Ammon's horn (tissue), 1 donor: Measurements from ENCODE around the gene ZRANB3.
"Not testable (repeated sequence)": the region's sequence is repeated elsewhere in the genome, so short reads cannot be mapped to it uniquely, and the experiment has no call there.

Experiments
- DNase-seq: peaks from one replicate; pipeline ENCODE4 v3.0.0-alpha.2; 2016; ENCODE audit warnings: low spot score

ZRANB3 gene

GRCh38 chr2:135335256-135335655 is 195.8 kb downstream of the ZRANB3 start:
- no peak for DNase-seq

- DNase-seq, result no peak
These were observed 203.9 kb downstream of the ZRANB3 start for GRCh38 chr2:135327146-135327545.

- DNase-seq, result no peak
These were observed 210.3 kb downstream of the ZRANB3 start for GRCh38 chr2:135320465-135321355.

- DNase-seq, result no peak
These were observed 212.2 kb downstream of the ZRANB3 start for GRCh38 chr2:135318808-135319207.

- DNase-seq, result no peak
These were observed 213.6 kb downstream of the ZRANB3 start for GRCh38 chr2:135317375-135317774.

GRCh38 chr2:135311962-135312361 is 219.1 kb downstream of the ZRANB3 start:
- DNase-seq, result no peak

GRCh38 chr2:135311268-135311667 is 219.8 kb downstream of the ZRANB3 start:
- DNase-seq, result no peak

- DNase-seq, result no peak
These were observed 226.3 kb downstream of the ZRANB3 start for GRCh38 chr2:135304694-135305093.

- DNase-seq, result no peak
These were observed 231.3 kb downstream of the ZRANB3 start for GRCh38 chr2:135299658-135300244.

GRCh38 chr2:135299165-135299564 is 231.9 kb downstream of the ZRANB3 start:
- no peak for DNase-seq

GRCh38 chr2:135287121-135287520 is 243.9 kb downstream of the ZRANB3 start:
- DNase-seq, result not testable (repeated sequence)

GRCh38 chr2:135285391-135285790 is 245.6 kb downstream of the ZRANB3 start:
- DNase-seq, result no peak

- no peak for DNase-seq
These were observed 249.6 kb downstream of the ZRANB3 start for GRCh38 chr2:135281379-135281778.

- no peak for DNase-seq
These were observed 251.8 kb downstream of the ZRANB3 start for GRCh38 chr2:135279209-135279608.

- DNase-seq, result no peak
These were observed 254.5 kb downstream of the ZRANB3 start for GRCh38 chr2:135276525-135276924.

GRCh38 chr2:135271006-135271405 is 260.0 kb downstream of the ZRANB3 start:
- DNase-seq, result no peak

- no peak for DNase-seq
These were observed 265.0 kb downstream of the ZRANB3 start for GRCh38 chr2:135265960-135266490.

GRCh38 chr2:135259123-135259522 is 271.9 kb downstream of the ZRANB3 start:
- no peak for DNase-seq

- no peak for DNase-seq
These were observed 272.8 kb downstream of the ZRANB3 start for GRCh38 chr2:135258193-135258592.

- no peak for DNase-seq
These were observed 273.5 kb downstream of the ZRANB3 start for GRCh38 chr2:135257383-135258090.

GRCh38 chr2:135256531-135257260 is 274.3 kb downstream of the ZRANB3 start:
- no peak for DNase-seq

- no peak for DNase-seq
These were observed 275.8 kb downstream of the ZRANB3 start for GRCh38 chr2:135255208-135255607.
